GM12878 (cell line): ENCODE data around the gene PAXX. TPM values are rescaled to one million over a fixed set of nuclear protein-coding genes. Genes with fewer than 3 reads are reported as not detected.

ENCODE experiments used
- IKZF1 ChIP-seq: fragments of 450-650 bp; conservative IDR thresholded peaks from 2 replicates; pipeline ENCODE4 v1.6.1; 2017; ENCODE audit warnings: antibody characterized with exemption, mild to moderate bottlenecking
- KAT2A ChIP-seq: conservative IDR thresholded peaks from 2 replicates; pipeline ENCODE4 v1.6.1; 2011; ENCODE audit warnings: low read depth, low read length; ENCODE audit not compliant: control insufficient read depth
- NFXL1 ChIP-seq: fragments of 450-650 bp; IDR thresholded peaks from 2 replicates; pipeline ENCODE4 v1.6.1; 2017; ENCODE audit warnings: antibody characterized with exemption, mild to moderate bottlenecking, borderline replicate concordance
- PKNOX1 ChIP-seq: fragments of 450-650 bp; IDR thresholded peaks from 2 replicates; pipeline ENCODE4 v1.6.1; 2016; ENCODE audit warnings: mild to moderate bottlenecking
- POU2F2 ChIP-seq: IDR thresholded peaks from 3 replicates; pipeline ENCODE4 v1.6.1; 2011; ENCODE audit warnings: low read depth, mild to moderate bottlenecking, low read length, borderline replicate concordance
- RAD51 ChIP-seq: fragments of 450-650 bp; IDR thresholded peaks from 2 replicates; pipeline ENCODE4 v1.6.1; 2016; ENCODE audit warnings: moderate library complexity, mild to moderate bottlenecking, inconsistent platforms
- RUNX3 ChIP-seq: IDR thresholded peaks from 2 replicates; pipeline ENCODE4 v1.6.1; 2012; ENCODE audit warnings: low read length, inconsistent platforms
- SPI1 ChIP-seq: IDR thresholded peaks from 2 replicates; pipeline ENCODE4 v1.6.1; 2011; ENCODE audit warnings: low read depth, mild to moderate bottlenecking, low read length, moderate library complexity, borderline replicate concordance; ENCODE audit not compliant: insufficient read depth
- ZBTB11 ChIP-seq: fragments of 450-650 bp; formaldehyde crosslinking; IDR thresholded peaks from 2 replicates; pipeline ENCODE4 v1.5.0; 2022; ENCODE audit warnings: mild to moderate bottlenecking, missing genetic modification characterization
- polyA plus RNA-seq, 11 experiments: library from polyadenylated mRNA; depleted of rRNA in 4 of 11; unstranded in 6 of 11; stranded (reverse) in 5 of 11; fragments of >200 nt; fragmentation: Nextera tagmentation in 4 of 11; fragmentation: Illumina TruSeq in 1 of 11; extraction: Ambion mirVana in 4 of 11; extraction: Trizol in 1 of 11; gene quantifications; 1 replicate in 1 of 11; 2 replicates in 10 of 11; pipeline versions ENCODE4 v1.2.1 to v1.2.3, GENCODE V29; 2011 to 2016; ENCODE audit warnings: inconsistent platforms in 2 of 11, missing spikeins in 2 of 11, low read depth in 1 of 11
- total RNA-seq, 4 experiments: library from RNA; depleted of rRNA in 3 of 4; stranded (reverse); fragments of >200 nt in 3 of 4; fragmentation: Illumina TruSeq in 1 of 4; extraction: Trizol in 1 of 4; gene quantifications; 2 replicates each; pipeline versions ENCODE4 v1.2.1 to v1.2.3, GENCODE V29; 2013 to 2021

The PAXX gene
- total and polyA plus RNA-seq, 10 of the 15 experiments (the other 5 are each of a cell fraction or from before 2014, with no cell fraction given) = 0.18 to 60.6 (median 29.5) TPM

- TF ChIP-seq IKZF1 (peak; percentile 72), PKNOX1 (peak; percentile 91), POU2F2 (peak; percentile 97; the same call in 2 of the 3 replicates), NFXL1 (no peak), RUNX3 (peak; percentile 96), RAD51 (peak; percentile 37; the same call in 1 of the 2 replicates), ZBTB11 (CRISPR knock-in tag) (no peak), KAT2A (no peak), SPI1 (0 out of 2 replicates have a peak, but pooled peaks have one; percentile 11)
- TF ChIP-seq, all 136 proteins: peak for 33
Observed at GRCh38 chr9:137000177-137000930, 8.1 kb downstream of the PAXX start (continued).
